Activated CD8-positive, alpha-beta memory T cell treated with anti-CD3 and anti-CD28 coated beads, Interleukin-2, amount 50 U/mL, for 48 hours (primary cell): Measurements from ENCODE around the gene GLO1.
"Not testable (repeated sequence)": the region's sequence is repeated elsewhere in the genome, so short reads cannot be mapped to it uniquely, and the experiment has no call there.

Source experiments
- DNase-seq: peaks from one replicate; pipeline ENCODE4 v3.0.0-alpha.2; 2020

The GLO1 gene

GRCh38 chr6:38703949-38704590 is 1.1 kb upstream of the GLO1 start:
- DNase-seq: no peak

GRCh38 chr6:38701551-38701950 is 1.4 kb downstream of the GLO1 start:
- no peak for DNase-seq

- DNase-seq: not testable (repeated sequence)
These were observed 3.2 kb downstream of the GLO1 start for GRCh38 chr6:38699702-38700101.

DNA sequence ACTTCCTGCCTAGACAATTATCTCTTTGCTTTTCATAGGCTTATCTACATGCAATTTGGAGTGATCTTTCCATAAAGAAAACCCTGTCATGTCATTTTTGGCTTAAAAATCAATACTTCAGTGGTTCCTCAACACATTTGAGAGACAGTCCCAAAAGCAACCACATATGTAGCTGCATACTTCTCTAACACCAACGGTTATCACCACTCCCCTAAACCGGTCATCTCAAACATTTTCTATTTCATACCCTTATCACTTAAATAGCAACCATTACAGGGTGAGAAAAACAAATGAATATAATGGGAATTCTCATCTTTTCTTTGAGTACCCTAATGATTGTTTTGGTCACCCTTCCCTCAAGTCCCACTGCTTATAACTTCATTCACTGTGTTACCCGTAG is 5.1 kb downstream of the GLO1 start:
- DNase-seq: no peak

DNA sequence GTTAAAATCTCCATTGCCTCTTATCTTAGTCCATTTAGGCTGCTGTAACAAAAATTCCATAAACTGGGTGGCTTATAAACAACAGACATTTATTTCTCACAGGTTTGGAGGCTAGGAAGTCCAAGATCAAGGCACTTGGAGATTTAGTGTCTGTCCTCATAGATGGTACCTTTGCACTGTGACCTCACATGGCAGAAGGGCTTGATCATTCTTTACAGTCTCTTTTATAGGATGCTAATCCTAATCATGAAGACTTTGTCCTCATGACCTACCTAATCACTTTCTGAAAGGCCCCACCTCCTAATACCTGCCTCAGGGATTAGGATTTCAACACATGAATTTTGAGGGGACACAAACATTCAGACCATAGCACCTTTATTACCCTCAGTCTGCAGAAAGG is 6.6 kb downstream of the GLO1 start:
- DNase-seq: no peak

DNA sequence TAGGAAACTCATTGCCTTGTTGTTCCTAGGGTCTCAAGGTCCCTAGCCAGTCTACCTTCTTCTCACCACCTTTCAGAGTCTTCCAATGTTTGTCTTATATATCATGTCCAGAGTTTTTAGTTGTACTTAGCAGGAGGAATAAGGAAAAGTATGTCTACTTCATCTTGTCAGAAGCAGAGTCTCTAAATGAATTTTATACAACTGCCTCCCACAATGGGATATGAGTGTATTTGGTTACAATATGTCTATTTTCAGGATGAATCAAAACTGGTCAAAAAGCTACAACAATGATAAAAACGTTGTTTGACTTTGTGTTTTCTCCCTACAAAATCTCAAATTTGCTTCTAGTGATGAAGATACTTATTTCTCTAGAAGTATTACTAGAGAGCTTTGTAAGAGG is 7.0 kb downstream of the GLO1 start:
- DNase-seq: no peak

DNA sequence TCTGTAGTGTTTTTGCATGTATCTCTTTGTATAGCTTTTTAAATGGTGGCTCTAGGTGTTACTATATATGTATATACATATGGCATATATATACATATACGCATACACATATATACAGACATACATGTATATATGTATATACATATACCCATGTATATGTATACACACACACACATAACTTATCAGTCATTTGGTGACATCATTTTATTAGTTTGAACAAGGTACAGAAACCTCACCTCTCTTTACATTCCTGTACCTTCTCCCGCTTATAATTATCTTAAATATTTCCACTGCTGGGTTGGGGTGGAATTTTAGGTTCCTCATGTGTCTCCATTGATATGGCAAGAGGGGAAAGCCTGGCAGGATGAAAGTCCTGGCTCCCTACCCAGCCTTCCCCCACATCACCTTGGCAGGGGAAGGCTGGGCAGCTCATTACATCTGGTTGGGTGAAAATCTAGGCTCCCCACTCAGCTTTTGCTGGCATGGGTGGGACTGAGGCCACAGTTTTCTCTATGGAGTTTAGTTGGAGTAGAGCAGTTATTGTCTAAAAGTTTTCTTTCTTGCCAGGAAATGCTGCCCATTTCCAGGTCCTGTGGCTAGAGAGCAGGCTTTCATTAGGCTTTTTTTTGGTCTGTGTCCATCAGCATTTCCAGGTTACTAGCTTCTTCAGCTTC is 7.6 kb downstream of the GLO1 start:
- no peak for DNase-seq

GRCh38 chr6:38688579-38689087 is 14.3 kb downstream of the GLO1 start:
- DNase-seq: no peak

- no peak for DNase-seq
These were observed 15.4 kb downstream of the GLO1 start for GRCh38 chr6:38687549-38687948.

DNA sequence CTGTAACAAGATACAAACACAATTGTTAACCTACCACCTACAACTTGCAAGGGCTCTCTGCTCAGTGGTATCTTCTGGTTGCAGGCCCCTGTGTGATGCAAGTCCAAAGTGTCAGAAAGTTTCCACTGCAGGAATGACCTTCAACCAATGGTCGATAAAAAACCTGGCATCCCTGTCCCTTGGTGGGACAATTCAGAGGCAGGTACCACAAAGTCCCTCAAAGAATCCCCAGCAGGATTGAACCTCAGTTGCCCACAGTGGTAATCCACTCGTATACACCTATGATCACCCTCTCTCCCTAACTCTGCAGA is 15.9 kb downstream of the GLO1 start:
- no peak for DNase-seq

- DNase-seq: no peak
These were observed 16.5 kb downstream of the GLO1 start for GRCh38 chr6:38686270-38687042.

GRCh38 chr6:38684904-38685303 is 18.0 kb downstream of the GLO1 start:
- no peak for DNase-seq

DNA sequence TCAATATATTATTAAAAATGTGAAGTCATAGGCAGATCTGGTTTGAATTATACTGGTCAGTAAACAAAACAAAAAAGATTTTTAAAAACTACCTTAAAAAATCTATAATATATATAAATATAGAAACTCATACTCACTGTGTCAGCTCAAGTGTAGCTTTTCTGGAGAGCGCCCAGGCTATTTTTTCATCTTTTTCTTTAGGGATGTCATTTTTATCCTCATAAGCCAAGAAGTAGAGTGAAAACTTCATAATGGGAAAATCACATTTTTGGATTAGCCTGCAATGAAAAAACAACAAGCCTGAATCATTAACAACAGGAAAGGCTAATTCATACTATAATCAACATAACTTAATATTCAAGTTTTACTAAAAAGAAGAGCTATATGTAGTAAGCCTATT is 18.7 kb downstream of the GLO1 start:
- no peak for DNase-seq

- no peak for DNase-seq
These were observed 21.1 kb downstream of the GLO1 start for GRCh38 chr6:38681850-38682249.

DNA sequence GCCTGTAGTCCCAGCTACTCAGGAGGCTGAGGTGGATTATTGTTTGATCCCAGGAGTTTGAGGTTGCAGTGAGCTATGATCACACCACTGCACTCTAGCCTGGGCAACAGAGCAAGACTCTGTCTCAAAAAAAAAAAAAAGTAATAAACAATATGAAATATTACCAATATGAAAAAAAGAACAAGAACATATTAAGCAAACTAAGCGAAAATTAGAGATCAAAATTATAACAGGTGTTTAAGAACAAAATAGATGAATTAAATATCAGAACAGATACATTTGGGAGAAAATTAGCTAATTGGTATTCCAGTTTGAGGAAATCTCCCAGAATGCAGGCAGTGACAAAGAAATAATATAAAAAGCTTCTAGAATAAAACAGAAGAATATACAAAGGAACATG is 23.3 kb downstream of the GLO1 start:
- no peak for DNase-seq

DNA sequence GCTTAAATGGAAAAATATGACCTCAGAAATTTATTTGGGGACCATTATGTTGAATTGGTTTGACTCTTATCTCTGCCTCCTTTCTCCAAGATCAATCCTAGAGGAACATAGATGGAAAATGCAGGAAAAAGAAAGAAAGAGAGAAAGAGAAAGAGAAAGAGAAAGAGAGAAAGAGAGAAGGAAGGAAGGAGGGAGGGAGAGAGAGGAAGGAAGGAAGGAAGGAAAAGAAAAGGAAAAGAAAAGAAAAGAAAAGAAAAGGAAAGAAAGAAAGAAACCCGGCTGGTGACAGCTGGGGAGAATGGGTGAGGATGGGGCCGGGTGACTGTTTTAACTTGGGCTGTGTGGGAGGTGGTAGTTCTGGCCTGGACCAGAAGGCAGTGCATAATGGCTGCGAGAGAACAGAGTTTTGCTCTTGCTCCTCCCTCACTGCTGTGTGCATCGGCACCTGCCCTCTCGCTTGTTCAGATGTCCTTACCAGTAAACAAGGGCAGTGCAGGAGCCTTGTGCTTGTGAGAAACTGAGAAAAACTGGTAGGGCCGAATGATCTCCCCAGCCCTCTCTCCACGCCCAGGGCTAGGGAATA is 24.7 kb downstream of the GLO1 start:
- no peak for DNase-seq

DNA sequence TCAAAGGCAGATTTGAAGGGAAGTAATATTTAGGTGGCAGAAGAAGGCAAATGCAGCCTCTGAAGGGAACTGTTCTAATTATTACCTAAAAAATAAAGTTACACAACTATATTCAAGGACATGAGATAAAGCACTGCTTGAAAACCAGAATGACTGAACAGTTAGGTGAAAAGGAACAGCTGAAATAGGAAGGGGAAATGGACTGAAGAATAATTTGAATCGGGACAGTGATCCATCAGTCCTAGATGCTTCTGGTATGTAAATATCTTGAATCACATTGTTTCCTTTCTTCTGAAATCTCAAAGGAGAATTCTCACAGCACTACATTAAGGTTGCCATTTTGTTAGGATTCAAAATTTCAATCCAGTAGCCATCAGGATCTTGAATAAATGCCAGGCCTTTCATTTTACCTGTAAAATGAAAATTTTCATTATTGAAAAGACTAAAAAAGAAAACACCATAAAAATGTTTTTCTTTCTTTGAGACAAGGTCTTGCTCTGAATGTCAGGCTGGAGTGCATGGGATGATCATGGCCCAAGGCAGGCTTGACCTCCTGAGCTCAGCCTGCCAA is 25.9 kb downstream of the GLO1 start:
- DNase-seq: no peak

DNA sequence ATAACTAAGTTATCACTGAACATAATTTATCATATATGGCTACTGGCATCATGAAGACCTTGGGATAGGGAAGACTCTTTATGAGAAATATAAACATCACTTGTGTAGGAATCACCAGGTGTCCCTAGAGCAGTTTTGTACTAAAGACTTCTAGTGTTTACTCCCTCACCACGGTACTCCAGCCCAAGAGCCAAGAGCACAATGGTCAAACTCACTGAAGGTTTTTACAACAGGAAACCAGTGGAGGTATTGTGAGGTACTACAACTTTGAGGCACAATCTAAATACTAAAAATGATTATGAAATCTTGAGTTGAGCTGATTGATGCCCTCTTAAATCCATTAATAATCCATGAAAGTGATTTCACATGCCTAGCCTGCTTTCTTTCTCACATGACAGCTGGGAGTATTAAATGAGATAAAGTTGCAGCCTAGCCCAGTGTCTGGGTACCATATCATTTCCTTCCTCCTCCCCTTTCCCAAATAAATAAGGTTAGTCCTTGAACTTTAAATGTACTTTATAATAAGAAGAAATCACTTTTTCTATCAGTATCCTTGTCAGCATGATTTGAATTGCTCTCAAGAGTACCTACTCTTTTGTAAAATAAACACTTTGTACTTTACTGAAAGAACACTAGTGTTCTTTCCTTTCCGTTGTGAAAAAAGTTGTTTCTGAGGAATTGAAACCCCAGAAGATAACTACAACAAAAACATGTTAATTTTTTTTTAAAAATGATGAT is 26.5 kb downstream of the GLO1 start:
- no peak for DNase-seq

DNA sequence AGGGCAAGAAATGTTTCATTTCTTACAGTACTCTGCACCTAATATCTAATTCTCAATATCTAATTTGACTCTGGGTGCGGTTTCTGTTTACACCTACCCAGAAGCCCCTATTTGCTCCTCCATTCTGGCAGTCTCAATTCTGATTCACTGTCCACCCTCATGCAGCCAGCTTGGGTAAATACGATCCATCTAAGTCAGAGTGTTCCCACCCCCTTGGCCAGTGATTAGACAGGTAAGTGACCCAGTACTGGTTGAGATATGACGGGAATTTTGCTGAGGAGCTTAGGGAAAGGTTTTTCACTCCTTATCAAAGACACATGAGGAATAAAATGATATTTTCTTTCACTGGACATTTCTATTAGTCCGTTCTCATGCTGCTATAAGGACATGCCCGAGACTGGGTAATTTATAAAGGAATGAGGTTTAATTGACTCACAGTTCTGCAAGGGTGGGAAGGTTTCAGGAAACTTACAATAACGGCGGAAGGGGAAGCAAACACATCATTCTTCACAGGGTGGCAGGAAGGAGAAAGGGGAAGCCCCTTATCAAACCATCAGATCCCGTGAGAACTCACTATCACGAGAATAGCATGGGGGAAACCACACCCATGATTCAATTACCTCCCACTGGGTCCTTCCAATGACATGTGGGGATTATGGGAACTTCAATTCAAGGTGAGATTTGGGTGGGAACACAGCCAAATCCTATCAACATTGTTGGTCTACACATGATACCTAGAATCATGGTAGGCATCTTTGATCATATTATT is 29.4 kb downstream of the GLO1 start:
- no peak for DNase-seq

GRCh38 chr6:38671885-38672467 is 31.0 kb downstream of the GLO1 start:
- no peak for DNase-seq

- no peak for DNase-seq
These were observed 44.4 kb downstream of the GLO1 start for GRCh38 chr6:38658418-38659167.
